ENCODE measurements around the gene EPS15.
"Not testable (repeated sequence)": the region's sequence is repeated elsewhere in the genome, so short reads cannot be mapped to it uniquely, and the experiment has no call there.

The EPS15 gene

DNA sequence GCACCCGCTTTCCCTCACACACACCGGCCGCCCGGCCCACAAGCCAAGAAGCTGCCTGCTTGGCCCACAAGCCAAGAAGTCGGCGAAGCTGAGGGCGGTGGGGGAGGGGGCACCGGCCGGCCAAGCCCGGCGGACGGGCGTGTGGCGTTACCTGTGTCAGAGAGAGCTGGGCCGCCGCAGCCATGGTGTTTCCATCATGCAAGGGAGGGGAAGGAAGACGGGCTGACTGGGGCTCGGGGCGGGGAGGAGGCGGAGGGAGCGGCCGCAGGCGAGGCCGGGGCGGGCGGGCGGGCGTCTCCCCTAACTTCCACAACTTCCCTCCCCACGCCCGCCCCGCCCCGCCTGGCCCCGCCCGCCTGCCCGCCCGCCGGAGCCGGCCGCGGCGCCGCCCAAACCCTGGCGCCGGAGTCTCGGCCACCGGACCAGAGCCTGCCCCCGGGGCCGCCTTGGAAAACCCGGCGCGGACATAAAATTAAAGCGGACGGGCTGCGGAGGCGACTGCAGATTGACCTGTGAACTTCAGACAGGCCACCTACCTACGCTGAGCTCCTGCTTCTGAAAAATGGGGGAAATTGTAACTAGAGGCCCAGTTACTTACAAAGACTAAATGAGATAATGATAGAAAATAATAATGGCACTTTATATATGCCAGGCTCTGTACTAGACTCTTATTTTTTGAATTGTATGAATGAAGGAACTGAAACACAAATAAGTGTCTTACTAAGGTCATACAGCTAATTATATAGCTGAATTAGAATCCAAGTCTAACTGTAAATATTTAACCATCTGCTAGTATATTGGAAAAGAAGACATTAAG, at the start of gene EPS15:
Gene EPS15 (minus strand): TSS at position 219 of the 817 bp plus-strand sequence. CDS start 35 bp downstream, at position 184.
- peak; percentile 47 for DNase-seq (ENCODE audit: low read depth, low spot score)

DNA sequence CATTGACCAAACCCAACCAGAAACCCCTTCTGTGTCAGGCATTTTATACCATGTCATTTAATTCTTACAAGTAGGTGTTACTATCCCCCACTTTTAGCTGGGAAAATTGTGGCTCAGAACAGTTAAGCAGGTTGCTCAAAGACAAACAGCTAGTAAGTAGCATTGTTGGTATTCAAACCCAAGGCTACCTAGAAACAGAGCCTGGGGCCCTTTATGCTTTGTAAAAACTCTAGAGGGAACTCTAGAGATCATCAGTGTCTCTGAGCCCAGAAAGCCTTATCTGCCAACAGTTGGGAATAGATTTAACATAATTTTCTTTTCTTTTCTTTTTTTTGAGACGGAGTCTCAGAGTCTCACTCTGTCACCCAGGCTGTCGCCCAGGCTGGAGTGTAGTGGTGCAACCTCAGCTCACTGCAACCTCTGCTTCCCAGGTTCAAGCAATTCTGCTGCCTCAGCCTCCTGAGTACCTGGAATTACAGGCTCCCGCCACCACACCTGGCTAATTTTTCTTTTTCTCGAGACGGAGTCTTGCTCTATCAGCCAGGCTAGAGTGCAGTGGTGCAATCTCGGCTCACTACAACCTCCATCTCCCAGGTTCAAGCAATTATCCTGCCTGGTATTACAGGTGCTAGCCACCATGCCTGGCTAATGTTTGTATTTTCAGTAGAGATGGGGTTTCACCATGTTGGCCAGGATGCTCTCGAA, 49.3 kb upstream of the EPS15 start:
- no peak for DNase-seq (ENCODE audit: low read depth, low spot score)

DNA sequence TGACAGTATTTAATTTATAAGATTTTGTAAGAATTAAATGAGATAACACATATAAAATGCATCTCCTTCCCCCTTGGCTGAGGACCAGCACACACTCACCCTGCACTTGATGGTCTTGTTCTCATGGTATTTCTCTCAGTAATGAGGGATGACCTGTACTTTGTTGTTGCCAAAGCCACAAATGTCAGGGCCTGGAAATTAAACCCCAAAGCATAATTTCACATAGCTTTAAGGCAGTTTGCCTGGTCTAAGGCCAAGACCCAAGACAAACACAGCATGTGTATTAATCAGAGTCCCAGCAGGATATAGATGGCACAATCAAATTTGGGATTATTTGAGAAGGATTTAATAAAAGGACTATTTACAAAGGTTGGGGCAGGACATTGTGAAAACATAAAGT, 48.6 kb upstream of the EPS15 start:
- no peak for DNase-seq (ENCODE audit: low read depth, low spot score)

DNA sequence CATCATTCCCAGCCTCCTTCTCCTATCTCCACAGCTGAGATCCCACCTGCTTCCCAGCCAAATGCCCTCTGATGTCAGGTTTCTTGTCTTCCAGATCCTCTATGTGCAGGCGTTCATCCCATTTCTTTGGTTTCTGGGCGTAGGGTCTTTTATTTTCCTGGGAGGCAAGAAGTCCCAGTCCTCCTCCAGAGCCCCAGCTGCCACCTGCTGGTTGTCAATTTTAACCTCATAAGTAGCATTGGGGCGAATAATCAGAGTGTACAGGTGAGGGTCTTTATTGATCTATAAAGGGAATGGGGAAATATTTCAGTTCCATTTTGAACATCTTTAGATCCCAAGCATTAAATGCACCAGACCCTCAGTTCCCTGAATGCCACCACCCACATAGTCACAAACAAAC, 47.2 kb upstream of the EPS15 start:
- DNase-seq (ENCODE audit: low read depth, low spot score): no peak

DNA sequence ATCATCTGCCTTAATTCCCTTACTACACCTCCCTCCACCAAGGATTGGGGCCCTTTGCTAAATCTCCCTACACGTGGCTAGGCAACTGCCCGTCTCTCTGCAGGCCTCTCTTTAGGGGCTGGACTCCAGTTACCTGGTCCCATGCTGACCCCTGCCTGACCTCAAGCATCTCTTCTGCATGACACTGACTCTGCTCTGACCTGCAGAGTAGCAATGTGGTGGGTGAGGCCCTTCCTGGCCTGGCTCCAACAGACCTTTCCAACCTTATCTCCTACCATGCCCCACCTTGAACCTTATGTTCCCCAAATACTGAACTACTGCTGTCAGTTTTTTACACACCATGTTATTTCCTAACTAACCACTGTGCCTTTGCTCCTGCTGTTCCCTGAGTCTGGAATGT, 45.9 kb upstream of the EPS15 start:
- DNase-seq (ENCODE audit: low read depth, low spot score): no peak

DNA sequence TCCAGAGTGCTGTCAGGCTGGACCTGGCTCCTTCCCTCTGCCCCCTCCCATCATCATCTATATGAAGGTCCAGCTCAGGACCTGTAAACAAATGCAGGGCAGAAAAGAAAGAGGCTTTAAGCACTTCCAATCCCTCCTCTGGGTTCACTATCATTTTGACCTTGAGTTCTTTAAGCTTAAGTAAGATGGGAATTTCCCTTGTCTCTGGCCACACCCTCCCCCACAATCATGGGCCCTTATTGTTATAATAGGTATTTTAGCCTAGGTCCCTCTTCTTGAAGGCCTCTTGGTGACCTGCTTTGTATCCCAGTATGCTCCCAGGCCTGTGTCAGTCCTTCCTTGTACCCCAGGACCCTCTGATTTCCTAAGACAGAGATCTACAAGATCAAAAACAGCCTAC, 45.1 kb upstream of the EPS15 start:
- DNase-seq (ENCODE audit: low read depth, low spot score): no peak

DNA sequence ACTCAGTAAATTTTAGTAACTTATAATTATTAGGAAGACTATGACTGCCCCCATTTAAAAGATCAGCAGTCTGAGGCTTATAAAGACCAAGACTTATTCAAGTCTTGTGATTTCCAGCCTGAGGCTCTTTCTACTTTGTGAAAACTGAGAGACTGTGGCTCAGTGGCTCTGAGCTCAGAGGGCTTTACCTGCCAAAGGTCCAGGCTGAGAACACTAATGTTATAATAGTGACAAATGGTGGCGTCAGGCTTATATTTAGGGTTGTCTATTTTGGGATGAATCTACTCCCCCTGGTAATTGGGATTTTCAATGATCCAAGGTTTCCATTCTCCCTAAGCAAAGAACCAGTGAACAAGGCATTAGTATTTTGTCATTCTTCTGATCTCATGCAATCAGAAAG, 42.6 kb upstream of the EPS15 start:
- DNase-seq (ENCODE audit: low read depth, low spot score): no peak

DNA sequence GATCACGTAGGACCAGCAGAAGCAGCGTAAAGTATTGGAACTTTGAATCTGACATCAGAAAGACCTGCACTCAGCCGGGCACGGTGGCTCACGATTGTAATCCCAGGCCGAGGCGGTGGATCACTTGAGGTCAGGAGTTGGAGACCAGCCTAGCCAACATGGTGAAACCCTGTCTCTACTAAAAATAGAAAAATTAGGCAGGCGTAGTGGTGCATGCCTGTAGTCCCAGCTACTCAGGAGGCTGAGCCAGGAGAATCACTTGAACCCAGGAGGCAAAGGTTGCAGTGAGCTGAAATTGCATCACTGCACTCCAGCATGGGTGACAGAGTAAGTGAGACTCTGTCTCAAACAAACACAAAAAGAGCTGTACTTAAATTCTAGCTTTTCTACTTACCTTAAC, 41.8 kb upstream of the EPS15 start:
- not testable (repeated sequence) for DNase-seq (ENCODE audit: low read depth, low spot score)

DNA sequence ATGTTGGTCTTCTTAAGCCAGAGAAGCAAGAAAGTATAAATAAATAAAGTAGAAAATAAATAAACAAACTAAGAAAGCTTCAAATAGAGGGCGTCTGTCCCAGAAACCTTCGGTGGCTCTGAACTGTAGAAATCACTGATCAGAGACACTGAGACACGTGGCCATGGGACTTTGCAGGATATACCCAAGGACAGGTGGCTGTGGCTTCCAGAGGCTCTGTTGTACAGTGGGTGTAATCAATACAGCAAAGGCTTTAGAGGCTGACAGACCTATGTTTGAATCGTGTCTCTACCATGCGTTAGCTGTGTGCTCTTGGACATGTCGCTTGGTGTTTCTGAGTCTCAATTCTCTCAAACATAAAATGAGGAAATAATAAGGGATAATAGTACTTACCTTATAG, 41.0 kb upstream of the EPS15 start:
- DNase-seq (ENCODE audit: low read depth, low spot score): no peak

DNA sequence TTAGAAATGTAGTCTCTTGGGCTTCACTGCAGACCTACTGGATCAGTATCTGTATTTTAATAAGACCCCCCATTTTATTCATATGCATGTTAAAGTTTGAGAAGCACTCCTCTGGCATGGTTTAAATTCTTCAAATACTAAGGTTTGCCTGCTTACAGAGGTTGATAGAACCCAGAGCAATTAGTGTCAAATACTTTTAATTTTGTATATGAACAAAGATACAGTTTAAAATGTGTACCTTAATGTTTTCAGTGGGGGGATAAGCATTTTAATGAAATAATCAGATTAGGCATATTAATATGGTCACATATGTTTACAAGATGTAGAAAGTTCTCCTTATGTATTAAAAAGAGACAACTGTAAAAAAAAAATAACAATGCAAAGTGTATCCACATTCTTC, 40.4 kb upstream of the EPS15 start:
- DNase-seq (ENCODE audit: low read depth, low spot score): no peak

DNA sequence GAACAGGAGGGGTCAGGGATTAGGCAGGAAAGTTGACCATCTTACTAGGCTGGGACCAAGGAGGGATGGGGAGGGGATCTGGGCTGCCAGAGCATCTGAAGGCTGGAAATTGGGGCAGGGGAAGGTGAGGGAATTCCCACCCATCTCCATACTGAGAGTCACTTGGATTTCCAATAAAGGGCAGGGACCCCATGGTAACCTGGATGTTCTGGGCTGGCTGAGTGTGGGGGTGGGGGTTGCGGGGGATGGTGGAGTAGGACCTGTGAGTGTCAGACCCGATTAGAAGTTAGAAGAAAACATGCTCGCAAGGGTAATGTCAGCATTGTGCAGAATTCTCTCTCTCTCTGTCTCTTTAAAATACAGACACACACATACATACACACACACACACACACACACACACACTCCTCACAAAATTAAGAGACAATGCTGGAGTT, 40.0 kb upstream of the EPS15 start:
- DNase-seq (ENCODE audit: low read depth, low spot score): no peak

DNA sequence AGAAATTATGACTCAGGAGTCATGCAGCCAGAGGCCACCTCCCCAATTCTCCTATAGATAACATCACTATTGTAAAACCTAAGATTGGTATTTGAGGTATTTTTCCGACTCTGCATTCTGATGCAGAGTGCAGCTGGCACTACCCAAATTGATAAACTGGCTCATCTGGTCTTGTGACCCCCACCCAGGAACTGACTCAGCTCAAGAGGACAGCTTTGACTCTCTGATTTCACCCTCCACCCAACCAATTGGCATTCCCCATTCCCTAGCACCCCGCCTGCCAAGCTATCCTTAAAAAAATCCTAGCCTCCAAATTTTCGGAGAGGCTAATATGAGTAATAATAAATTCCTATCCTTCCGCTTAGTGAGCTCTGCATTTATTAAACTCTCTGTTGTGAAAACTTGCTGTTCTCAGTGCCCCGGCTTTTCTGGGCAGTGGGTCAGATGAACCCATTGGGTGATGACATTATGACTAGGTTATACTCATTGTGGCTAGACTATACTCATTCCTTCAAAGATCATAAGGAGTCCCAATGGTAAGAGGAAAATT, 39.4 kb upstream of the EPS15 start:
- DNase-seq (ENCODE audit: low read depth, low spot score): no peak

DNA sequence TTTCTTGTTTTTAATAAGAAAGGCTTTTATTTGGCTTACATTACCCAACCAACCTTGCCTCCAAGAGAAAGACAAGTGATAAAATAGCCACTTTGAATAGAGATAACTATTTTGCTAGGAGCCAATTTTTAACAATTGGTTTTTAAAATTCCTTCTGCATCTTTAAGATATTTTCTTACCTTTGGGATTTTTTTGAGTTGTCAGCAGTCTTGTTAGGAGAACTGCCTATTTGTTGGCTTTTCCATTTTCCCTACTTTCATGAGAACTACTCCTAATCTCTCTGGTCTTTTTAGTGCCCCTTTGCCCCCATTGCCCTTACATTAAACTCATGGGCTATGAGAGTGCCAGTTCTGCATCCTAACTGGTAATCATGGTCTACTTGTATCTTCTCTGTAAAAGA, 38.1 kb upstream of the EPS15 start:
- no peak for DNase-seq (ENCODE audit: low read depth, low spot score)

DNA sequence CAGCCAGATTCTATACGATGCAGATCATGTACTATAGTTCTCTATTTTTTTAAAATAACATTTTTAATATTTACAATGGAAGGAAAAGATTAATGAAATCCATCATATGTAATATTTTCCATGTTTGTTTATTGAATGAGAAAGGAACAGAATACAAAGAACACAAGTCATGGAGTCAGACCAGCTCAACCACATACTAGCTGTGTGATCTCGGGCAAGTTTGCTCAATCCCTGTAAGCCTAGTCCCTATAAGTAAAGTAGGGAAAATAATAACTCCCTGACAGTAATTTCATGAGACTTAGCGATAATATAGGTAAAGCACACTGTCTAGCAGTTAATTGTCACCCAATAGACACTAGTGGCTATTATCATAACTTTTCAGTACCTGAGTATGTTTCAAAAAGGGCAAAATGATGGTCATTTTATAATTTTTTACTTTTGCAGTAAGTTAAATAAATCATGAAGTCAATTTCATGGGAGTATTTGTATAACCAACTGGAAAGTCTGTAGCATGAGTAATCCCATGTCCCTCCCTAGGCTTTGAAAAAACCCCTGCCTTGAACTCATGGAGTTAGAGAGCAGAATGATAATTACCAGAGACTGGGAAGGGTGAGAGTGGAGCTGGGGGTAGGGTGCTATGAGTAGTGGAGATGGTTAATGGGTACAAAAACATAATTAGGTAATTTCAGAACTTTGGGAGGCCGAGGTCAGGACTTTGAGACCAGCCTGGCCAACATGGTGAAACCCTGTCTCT, 37.0 kb upstream of the EPS15 start:
- no peak for DNase-seq (ENCODE audit: low read depth, low spot score)

DNA sequence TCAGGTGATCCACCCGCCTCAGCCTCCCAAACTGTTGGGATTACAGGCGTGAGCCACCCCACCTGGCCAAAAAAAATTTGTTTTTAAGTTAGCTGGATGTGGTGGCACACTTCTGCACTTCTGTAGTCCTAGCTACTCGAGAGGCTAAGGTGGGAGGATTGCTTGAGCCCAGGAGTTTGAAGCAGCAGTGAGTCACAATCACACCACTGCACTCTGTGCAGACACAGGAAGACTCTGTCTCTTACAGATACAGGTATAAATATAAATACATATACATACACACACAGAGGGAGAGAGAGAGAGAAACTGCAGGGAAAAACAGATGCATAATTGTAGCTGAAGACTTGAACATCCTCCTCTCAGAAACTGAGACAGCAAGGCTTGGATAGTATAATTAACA, 34.8 kb upstream of the EPS15 start:
- no peak for DNase-seq (ENCODE audit: low read depth, low spot score)

DNA sequence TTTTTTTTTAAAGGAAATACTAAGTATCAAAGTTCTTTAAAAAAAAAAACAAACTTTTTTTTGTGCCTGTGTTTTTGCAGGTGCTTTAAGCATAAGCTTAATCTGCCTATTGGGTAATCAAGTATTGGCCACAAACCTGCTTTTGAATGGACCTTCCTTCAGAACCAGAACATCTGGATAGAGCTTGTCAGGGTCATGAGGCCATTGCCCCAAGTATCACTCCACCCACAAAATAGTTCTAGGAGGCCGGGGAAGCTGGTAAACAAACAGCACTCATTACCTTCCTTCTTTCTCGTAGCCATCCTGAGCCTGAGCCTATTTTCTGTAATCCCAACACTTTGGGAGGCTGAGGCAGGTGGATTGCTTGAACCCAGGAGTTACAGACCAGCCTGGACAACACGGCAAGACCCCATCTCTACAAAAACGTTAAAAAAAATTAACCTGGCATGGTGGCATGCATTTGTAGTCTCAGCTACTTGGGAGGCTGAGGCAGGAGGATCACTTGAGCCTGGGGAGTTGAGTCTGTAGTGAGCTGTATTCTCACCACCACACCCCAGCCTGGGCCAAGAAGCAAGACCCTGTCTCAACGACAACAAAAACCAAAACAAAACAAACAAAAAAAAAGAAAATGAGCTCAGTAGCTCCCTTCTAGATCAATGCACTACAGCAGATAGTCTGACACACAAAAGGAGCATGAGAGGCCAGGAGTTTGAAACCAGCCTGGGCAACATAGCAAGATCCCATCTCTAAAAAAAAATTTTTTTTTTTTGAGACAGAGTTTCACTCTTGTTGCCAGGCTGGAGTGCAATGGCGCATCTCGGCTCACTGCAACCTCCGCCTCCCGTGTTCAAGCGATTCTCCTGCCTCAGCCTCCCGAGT, 34.1 kb upstream of the EPS15 start:
- DNase-seq (ENCODE audit: low read depth, low spot score): no peak

DNA sequence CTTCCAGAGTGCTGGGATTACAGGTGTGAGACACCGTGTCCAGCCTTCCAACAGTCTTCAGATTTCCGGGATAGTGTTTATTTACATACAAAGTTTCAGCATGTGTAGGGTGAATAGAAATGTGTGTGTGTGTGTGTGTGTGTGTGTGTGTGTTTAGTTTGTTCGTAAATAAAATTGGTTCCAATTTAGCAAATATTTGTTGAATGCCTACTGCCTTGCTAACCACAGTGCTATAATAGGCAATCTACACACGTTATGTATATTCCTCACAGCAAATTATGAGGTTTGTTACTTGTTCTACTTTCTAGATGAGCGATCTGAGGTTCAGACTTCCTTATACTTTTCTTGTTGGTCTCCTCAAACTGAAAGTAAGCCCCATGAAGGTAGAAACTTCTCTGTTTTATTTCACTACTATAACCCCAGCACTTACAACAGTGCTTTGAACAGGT, 32.8 kb upstream of the EPS15 start:
- DNase-seq (ENCODE audit: low read depth, low spot score): no peak

DNA sequence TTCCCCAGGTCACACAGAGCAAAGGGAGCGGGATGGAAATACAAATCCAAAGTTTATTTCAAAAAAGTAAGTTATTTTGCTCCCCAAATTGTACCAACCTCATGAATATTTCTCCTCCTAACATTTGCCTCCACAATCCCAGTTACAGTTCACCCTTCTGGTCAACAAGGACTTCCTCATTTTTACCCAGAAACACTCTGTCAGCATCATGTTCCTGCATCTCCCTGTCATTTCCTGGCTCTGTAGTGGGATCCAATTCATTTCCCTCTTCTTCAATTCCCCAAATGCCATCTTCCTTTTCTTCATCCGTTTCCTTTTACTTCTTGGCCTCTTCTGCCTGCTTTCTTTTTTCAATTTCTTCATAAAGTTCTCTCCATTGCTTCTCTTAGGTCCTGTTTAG, 32.0 kb upstream of the EPS15 start:
- no peak for DNase-seq (ENCODE audit: low read depth, low spot score)

DNA sequence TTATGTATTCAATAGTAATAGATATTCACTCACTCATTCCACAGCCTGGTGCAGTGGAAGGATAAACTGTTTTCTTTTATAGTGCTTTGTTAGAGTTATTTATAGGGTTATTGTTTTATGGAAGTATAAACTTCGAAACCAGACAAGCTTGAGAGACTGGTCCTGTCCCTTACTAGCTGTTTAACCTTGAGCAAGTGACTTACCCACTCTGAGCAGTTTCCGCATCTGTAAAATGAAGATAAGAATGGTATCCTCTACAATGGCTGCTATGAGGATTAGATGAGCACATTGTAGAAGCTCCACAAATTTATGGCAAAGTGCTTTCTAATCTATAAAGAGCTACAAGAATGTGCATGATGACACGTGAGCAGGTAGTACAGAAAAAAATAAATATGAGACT, 30.8 kb upstream of the EPS15 start:
- DNase-seq (ENCODE audit: low read depth, low spot score): no peak

DNA sequence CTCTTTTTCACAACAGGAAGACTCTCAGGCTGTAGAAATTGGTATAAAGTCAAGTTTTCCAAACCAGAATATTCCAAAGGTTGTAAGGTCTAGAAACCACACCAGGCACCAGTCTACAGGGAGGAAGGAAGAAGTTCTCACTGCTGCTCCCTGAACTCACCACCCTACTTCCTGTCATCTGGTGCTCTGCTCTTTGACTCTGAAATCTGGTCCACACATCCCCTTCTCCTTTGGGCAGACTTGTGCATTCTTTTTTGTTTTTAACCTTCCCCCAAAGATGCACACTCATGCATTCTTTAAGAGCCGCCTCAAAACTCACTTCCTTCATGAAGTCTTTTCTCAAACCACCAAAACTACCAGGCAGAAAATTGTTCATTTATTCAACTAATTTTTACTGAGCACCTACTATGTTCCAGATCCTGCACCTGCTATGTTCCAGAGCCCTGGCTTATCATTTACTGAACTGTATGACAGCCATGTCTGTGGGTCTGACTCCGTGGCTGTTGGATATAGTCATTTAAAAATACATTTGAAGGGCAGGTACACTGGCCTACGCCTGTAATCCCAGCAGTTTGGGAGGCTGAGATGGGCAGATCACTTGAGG, 30.1 kb upstream of the EPS15 start:
- no peak for DNase-seq (ENCODE audit: low read depth, low spot score)

DNA sequence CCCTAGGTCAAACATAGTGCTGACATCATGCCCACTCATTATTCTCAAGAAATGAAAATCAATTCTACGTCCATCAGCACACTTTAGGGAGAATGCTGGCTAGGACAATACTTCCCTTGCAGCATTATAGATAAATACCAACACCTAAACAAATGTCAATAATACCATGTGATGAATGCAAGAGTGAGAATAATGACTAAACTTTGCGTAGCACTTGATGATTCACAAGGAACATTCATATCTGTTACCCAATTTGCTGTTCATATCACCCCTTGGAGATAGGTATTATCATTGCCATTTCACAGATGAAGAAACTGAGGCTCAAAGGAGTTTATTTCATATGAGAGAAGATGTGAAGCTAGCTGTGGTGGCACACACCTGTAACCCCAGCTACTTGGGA, 24.8 kb upstream of the EPS15 start:
- no peak for DNase-seq (ENCODE audit: low read depth, low spot score)

All from smooth muscle cell of the brain vasculature (primary cell).